NCI-H69 (cell line): ENCODE results near the gene ASXL3.

Experiments
- DNase-seq: peaks from one replicate; lab custom pipeline; 2025; lab: John Stamatoyannopoulos, UW

ASXL3 gene

DNA sequence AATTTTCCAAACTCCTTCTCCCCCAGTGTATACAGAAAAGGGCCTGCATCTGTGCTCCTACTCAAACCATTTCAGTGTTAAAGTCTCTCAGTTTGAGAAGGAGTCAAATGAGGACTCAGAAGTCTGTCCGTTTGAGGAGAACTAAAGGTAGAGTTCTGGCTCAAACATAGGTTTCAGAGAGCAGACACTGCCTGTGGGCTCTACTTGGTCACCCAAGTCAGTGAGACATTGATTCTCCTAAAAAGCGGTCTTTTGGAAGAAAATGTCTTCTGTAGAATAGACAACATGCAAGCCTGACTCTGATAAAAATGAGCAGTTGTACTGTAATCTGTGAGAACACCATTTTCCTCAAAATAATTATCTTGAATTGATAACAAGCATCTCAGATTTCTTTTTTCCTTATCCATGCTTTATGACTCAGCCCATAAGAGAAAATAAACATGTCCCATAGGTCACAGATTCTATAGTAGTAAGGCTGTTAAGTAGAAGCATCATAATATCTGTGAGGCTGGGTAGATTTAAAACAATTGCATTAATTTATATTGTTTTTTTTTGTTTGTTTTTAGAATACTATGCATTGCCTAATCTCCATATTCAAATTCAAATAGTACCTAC is 82.8 kb downstream of the ASXL3 start:
- DNase-seq = peak; percentile 48

DNA sequence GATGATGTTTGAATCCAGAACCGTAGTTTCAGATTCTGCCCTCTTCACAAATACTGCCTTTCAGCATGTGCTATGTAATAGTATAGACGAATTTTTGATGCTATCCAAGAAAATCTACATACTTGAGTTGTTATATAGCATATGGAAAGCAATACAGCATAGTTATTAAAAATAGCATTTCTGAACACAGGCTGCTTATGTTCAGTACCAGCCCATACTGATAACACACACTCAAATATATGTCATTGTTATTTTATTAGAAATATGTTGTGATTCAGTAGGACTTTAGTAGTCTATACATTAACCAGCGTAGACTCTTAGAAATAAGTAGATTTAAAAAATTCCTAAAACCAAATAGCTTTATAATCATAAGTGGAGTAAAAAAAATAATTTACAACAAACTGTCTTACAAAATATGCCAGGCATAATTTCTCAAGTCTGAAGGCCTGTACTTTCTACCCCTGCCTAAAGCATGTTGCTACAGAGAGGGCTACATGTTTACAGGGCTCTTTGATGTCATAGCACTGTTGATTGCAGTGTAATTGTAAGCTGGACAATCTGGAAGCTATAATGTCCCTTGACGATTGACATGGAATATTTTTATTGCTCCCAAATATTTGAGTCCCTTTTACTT is 86.3 kb downstream of the ASXL3 start:
- peak; percentile 64 for DNase-seq

DNA sequence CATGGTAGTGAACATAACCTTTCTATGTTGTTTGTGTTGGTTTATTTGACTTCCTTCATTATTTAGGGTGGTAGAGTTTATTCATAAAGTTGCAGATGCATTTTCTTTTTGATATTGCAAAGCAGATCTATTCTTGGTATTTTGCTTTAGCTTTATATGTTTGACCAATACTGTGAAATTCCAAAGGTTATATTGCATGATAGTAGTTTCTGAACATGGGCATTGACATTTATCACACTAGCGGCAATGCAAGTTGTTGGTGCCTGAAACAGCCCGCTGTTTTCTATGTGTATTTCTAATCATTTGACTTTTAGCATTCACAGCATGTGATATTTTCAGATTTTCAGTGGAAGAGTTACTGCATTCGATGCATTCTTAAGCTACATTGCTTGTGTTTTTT is 87.2 kb downstream of the ASXL3 start:
- DNase-seq = no peak

DNA sequence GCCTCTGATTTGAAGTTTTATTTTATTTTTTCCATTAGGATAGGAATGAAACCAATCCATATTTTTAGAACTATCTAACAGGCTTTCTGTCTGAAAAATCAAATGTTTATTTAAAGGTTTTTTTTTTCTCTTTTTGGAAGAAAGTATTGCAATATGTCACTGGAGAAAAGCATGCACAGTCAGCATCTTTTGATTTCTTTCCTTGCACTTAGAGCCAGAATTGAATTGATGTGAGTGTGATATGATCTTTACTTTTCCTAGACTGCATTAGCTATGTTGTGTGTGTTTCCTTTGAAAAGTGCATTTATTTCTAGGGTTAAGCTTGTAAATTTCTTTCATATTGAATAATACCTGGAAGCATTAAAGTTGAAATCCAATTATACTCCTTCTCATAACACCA is 87.6 kb downstream of the ASXL3 start:
- DNase-seq = no peak

DNA sequence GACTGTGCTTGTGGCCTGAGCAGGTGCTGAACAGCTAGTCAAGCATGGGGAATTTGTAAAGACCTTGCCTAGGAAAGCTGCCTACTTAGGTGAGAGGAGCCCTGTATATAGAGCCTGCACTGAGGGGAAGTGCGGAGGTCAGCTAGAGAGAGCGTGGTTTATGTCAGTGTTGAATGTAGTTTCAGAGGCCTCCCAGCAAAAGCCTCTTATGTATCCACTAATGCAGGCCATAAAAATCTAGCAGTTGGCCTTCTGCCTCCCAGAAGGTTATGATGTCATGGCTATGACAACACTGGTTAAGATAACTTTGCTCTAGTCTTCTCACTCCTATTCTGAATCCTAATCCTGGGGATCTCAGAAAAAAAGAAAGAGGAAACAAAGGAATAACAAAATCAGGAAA is 88.9 kb downstream of the ASXL3 start:
- DNase-seq = peak; percentile 56

DNA sequence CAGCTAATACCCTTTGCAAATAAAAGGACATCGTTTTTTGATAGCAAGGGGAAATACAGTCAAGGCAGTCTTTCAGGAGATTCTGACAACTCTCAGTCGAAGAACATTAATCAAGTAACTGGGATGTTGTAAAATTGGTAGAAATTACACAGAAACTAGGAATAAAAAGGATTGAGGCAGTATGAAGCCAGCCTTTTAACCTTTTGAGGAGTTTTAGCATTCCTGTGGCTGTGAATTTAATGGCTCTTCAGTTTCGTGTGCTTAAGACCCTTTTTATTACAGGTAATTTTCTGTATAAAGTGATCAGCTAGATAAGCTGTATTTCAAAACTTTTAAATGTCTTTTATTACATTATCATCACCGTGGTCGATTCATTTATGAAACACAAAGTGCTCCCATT is 91.6 kb downstream of the ASXL3 start:
- no peak for DNase-seq

DNA sequence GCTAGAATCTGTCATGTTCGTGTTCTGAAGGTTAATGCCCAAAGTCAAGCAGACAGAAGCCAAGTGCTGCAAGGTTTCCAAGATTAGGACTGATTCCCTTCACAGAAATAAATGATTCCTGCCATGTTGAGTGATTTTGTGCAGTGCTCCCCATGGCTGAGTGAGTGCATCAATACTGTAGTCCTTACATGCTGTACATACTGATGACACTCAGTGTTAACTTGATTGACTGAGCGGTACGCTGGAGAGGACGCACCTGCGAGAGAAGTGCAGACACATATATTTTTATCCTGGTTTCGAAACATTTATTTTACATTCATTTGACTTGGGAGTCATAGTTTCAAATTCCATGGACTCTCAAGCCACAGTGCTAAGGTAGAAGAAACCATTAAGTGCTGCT is 92.0 kb downstream of the ASXL3 start:
- no peak for DNase-seq

DNA sequence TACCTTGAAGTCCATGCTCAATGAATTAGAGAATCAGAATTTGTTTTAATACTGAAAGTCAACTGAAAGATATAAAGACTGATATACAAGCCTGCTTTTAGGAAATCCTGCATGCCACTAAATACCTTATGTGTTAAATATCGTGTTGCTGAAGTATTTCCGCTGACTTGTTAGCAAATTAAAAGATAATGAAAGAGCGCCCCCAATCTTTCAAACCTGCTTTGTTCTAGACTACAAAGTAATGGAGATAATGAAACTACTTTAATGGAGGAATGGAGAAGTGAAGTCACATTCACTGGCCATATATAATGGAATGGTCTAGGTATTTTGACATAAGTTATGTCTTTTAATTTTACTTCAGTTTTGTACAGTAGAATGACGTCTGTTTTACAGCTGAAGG is 95.7 kb downstream of the ASXL3 start:
- DNase-seq = peak; percentile 57

DNA sequence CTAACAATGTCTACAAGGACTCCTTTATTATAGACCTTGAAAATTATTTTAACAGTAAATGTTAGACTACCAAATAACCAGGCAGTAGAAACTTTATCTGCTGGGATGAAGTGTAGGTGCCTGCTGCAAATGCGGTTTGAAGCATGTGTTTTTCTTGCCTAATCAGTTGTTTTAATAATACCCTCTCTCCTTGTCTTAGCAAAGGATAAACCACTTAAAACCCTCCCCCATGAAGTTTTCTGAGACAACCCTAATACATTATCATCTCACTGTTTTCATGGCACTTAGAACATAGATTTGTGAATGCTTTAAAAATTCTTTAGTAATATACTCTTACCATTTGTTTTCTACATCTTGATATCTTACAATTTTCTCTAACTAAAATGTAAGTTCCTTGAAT is 98.6 kb downstream of the ASXL3 start:
- DNase-seq = no peak

DNA sequence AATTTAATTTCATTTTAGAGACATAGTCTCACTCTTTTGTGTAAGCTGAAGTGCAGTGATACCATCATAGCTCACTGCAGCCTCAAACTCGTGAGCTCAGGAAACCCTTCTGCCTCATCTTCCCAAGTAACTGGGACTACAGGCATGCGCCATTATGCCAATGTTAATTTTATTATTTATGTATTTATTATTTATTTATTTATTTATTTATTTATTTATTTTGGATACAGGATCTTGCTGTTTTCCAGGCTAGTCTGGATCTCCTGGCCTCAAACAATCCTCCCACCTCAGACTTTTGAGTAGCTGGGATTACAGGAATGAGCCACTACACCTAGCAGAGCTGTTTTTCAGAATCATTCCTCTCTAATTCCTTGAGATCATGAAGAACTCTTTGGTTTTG is 99.9 kb downstream of the ASXL3 start:
- no peak for DNase-seq

DNA sequence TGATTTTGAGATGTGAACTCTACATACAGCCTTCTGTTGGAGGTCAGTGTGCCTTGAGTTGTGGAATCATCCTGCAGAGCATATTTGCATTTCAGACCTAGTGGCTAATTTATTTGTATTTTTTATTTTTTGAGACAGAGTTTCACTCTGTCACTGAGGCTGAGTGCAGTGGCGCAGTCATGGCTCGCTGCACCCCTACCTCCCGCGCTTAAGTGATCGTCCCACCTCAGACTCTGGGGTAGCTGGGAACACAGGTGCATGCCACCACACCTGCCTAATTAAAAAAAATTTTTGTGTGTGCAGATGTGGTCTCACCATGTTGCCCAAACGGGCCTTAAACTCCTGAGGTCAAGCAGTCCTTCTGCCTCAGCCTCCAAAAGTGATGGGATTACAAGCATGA is 104.4 kb downstream of the ASXL3 start:
- DNase-seq = no peak

DNA sequence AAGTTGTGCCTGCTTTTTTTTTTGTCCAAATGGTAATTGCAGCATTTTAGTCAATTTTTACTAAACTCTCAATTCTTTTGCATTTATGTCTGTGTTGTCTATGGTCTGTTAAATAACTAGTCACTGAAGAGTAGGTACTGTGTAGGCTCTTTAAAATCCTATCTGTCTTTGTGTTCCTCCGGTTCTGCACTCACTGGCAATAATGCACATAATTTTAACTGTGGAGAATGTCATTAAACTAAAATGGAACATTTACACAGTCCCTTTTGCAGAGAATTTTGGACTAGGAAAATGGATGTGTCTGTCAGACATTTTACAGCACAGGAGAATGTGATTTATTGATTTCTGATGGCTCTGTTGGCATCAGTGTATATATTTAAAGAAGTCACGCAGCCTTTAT is 116.6 kb downstream of the ASXL3 start:
- no peak for DNase-seq

DNA sequence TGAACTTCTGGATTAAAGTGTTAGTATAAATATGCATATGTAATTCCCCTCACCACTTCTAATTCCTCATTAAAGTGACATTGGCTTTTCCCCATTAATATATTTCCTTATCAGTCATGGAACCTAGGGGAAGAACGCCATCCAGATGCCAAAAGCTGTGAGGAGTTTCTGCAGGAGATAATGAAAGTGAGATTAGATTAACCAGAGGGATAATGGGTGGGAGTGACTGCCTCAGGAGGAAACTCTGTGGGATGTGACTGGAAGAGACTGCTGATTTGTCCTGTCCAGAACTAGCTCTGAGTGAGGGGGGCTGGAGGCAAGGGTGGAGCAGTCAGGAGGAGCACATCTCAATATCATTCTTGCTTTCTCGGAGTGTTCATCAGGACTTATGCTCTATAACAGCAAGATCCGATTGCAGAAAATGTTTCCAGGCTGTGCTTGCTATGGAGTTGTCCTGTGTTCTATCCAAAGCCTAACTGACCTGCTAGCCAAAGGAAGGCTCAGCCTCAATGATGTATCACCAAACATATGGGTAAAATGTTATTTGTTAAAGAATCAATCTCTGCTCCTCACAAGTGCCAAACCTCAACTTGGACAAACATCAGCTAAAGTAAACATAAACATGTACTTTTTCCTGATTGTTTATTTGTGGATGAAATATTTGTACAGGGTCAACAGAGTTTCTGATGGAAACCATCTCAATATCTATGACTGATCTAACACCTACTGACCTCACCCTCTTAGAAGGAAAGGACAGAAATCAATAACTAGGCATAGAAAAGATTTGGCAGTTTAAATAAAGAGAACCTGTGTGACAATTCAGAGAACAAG is 118.5 kb downstream of the ASXL3 start:
- DNase-seq = peak; percentile 25

DNA sequence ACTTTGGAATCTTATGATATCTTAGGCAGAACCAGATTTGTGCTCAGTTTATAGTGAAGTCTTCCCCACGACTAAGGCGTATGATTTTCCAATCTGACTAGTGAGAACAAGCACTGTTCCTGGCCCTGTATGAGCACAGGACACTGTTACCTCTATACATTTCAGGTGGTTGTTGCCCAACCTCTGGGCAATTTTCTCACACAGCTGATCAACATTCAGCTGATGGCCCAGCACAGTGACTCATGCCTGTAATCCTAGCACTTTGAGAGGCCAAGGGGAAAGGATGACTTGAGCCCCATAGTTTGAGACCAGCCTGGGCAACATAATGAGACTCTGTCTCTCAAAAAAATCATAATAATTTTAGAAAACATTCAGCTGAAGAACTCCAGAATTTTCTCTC is 119.5 kb downstream of the ASXL3 start:
- no peak for DNase-seq

DNA sequence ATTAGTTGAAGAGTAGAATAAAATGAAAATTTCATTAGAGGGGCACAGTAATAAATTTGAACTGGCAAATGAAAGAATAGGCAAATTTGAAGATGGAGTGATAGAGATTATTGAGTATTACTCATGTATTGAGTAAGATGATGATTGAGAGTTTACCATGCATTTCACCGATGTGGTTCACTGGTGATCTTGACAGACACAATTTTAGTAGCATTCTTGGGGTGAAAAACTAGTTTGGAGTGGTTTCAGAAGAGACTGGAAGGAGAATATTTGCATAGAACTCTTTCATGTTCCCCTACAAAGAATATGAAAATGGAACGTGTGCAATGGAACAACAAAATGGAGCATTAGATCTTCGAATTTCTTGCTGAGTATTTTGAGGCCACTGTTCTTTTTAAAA is 121.4 kb downstream of the ASXL3 start:
- no peak for DNase-seq

DNA sequence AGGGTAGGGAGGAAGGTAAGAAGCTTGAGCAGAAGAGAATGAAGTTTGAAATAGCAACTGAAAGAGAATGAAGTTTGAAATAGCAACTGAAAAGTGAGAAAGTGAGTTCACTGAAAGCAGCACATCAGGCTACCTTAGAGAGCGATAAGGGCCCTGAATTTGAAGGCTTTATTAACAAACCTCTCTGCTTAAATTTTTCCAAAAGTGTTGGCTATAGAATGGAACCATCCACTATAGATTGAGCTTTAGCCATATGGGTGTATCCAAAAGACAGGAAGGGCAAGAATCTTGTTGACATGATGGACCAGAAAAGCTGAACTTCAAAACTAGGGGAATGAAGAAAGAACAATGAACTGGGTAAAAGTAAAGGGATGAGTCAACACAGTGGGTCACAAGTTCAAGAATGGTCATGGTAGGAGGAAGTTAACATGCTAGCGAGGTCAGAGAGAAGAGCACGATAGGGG is 122.5 kb downstream of the ASXL3 start:
- DNase-seq = no peak

DNA sequence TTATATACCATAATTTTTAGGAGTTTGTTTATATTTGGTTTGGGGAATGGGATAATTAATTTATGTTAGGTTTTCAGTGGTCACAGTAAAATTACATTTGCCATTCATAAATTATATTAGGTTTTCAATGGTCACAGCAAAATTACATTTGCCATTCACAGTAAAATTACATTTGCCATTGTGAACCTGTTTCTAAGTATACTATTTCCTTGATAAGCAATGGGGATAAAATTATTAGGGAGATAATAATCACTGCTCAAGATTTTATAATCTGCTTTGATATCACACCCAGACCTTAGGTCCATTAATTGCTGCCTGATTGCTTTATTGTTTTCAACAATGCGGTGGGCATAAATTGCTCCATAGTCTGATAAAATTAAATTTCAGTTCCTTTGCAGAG is 124.6 kb downstream of the ASXL3 start:
- no peak for DNase-seq

DNA sequence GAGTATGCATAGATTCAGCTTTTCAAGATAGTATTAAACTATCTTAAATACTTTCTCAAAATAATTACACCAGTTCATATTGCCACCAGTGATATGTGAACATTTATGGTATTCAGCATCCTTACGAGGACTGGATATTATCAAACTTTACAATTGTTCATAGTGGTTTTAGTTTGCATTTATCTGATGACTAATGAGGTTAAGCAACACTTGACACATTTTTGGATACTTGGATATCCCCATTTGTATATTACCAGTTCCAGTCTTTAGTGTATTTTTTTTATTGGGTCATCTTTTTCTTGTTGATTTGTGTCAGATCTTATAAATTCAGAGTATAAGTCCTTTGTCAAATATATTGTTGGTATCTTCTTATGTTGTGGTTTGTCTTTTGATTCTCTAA is 128.4 kb downstream of the ASXL3 start:
- no peak for DNase-seq

DNA sequence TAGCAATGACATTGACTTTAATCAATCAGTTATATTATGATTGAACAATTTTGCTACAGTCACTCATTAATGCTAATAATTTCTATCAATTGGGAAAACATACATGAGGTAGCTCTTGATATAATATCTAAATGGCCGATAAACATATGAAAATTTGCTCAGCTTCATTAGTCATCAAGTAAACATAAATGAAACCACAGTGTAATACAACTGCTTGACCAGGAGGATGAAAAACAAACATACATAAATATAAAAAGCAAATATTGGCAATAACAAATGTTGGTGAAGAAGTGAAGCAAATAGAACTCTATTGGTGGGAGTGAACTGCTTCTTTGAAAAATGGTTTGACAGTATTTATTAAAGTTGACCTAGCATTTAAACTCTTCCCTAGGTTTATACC is 130.9 kb downstream of the ASXL3 start:
- DNase-seq = no peak

DNA sequence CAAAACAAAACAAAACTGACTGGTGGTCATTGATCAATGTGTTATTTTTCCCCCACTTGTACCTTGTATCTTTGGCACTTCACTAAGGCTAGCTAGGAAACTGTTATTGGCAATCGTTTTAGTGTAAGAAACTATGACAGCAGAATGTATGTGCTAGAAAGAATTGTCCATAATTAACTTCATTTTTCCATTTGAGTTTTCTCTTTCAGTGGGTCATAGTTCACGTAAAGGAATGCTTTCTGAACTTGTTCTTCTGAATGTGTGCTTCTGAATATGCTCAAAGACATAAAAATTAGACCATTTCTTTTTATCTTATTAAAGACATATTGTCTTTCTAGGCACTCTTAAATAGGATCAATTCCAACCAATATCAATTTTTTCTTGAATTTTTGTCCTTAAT is 132.2 kb downstream of the ASXL3 start:
- no peak for DNase-seq

DNA sequence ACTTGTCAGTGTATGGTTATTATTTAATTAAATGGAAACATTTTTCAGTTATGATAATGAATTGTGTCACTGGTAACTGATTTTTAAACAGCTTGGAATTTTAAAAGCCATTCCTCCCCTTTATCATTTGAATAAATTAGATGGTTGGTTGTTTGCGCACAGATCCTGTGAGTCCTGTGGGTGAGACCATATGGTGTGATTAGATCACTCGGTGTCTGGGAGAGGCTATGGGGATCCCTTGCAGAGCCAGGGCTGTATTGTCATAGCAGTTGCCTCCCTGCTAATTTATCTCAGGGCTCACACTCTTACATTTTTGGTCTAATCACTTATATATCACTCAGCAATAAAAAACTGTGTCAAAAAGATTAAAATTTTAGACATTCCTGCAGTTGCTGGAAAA is 133.5 kb downstream of the ASXL3 start:
- peak; percentile 99 for DNase-seq

DNA sequence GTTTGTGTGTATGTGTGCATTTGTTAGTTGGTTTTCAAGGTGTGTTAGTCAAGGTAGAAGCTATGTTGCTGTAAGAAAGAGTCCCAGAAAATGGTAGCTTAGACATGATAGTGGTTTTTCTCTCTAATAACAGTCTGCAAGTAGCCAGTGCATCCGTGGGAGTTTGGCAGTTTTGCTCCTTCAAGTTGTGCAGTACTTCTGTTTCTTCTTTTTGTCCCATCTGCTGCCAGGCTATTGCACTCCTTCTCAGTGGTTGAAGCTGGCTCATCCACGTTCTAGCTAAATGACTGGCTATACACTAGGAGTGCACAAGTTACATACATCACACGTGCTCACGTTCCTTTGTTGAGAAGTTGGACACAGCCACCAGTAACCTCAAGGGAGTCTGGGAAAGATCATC is 134.7 kb downstream of the ASXL3 start:
- peak; percentile 44 for DNase-seq

DNA sequence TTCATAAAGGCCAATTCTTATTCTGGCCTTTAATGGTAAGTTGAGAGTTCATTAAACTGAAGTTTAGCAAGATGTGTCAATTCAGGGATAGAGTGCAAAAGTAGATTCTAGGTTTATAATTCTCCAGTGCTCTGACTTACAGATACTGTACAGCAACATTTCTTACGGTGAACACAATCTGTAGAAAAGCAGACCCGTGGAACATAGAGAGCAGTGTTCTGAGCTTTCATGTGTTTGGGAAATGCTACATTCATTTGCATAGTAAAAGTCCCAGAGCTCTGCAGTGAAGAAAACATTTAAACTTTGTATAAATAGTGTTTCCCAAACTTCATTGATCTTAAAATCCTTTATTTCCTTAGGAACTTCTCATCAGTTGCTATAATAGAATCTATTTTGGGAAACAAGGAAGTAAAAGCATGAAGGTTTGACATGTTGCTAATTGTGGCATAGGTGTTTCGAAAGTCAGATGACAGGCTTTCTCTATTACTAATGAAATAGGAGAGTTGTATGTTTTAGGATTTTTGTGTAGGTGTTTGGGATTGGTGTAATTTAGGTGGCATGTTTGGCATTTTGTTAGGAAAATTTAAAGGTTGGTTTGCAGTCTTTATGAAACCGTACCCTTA is 138.2 kb downstream of the ASXL3 start:
- DNase-seq = no peak
